ENCODE results near the gene CFHR2.
"Not testable (repeated sequence)": the region's sequence is repeated elsewhere in the genome, so short reads cannot be mapped to it uniquely, and the experiment has no call there.

Gene CFHR2

DNA sequence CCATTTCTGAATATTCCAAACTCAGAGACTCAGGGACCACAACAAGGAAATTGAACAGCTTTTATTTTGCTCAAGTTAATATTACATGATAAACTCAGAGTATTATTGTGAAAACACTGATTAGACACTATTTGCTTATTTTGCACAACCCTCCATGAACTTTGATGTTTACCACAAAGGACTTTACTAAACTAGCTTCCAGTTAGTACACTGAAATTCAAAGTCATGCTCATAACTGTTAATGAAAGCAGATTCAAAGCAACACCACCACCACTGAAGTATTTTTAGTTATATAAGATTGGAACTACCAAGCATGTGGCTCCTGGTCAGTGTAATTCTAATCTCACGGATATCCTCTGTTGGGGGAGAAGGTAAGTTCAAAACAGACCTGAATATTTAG lies at the start of gene CFHR2:
Gene CFHR2, plus strand, starts transcription at position 171 of the 400 bp plus-strand sequence. Its CDS starts 143 bp downstream, at position 314.
- not testable (repeated sequence) for DNase-seq (ENCODE audit: extremely low read depth in 1 of 2, low read depth in 1 of 2)

DNA sequence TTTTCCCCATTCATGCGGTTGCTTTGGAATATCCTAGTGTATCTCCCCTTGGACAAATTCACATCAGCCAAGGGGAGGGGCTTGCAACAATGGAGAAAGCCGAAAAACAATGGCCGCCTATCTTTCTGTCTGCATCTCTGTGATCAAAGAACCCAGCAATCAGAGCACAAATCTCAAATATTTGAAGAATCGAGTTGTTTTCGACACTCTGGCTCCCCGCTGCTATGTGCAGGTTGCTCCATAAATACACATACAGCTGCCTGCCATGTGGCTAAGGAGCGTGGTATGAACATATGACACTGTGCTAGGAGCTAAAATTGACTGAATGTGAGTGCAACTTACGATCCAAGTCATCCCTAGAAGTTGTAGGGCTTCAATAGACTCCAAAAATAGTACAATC lies 47.2 kb upstream of the CFHR2 start:
- no peak for DNase-seq (ENCODE audit: extremely low read depth in 1 of 2, low read depth in 1 of 2)

DNA sequence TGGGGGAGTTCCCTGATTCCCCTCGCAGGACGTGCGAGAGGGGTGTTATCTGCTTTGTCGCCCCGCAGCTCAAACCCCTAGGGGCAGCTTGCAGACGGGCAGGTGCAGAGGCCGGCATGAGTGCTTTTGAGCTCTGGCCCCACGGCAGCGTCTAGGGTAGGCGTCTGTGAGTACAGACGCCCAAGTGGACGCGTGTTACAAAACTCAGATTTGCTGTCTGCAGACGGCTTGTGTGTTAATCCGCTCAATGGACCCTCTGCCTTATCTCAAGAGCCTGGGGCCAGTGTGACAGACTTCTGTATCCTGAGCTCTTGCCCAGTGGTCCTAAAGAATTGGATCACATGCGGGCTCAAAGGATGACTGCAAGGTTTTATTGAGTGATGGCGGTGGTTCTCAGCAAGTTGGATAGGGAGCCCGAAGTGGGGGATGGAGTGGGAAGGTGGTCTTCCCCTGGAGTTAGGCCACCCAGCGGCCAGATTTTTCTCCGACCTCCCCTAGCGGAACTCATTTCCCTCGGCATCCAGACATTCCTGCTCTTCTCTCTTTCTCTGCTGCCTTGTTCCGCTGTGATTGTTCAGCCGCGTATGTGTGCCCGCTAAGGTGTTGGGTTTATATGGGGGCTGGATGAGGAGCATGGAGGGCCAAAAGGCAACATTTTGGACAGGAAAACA lies 46.2 kb upstream of the CFHR2 start:
- no peak for DNase-seq (ENCODE audit: extremely low read depth in 1 of 2, low read depth in 1 of 2)

DNA sequence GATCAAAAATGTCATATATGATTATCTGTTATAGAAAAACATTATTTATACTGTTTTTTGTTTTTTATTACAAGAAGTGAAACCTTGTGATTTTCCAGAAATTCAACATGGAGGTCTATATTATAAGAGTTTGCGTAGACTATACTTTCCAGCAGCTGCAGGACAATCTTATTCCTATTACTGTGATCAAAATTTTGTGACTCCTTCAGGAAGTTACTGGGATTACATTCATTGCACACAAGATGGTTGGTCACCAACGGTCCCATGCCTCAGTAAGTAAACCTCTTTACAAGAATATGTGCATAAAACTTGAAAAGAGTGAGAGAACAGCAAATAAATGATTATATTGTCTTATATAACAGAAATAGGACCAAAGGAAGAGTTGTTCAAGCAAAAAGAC lies 41.2 kb upstream of the CFHR2 start:
- no peak for DNase-seq (ENCODE audit: extremely low read depth in 1 of 2, low read depth in 1 of 2)

DNA sequence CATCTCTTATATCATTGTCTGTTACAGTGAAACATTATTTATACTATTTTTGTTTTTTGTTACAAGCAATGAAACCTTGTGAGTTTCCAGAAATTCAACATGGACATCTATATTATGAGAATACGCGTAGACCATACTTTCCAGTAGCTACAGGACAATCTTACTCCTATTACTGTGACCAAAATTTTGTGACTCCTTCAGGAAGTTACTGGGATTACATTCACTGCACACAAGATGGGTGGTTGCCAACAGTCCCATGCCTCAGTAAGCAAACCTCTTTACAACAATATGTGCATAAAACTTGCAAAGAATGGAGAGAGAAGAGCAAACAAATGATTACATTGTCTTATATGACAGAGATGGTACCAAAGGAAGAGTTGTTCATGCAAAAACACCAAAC lies 33.3 kb upstream of the CFHR2 start:
- no peak for DNase-seq (ENCODE audit: extremely low read depth in 1 of 2, low read depth in 1 of 2)

DNA sequence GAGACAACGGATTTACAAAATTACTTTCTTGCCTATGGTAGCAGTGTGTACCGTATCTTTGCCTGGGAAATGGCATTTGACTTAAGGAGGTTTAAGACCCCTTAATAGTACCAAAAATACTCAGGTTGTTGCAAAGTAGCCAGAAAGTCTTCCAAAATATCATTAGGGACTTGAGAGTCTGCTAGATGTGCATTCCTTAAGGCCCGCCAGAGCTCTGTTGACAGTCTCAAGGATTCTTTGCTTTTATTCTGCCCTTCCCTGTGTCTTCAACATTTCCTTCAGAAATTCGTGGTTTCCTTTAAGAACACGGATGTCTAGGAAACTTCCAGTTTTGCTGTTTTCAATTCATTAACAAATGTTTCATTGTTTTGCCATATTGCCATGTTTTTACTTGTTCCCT lies 31.3 kb upstream of the CFHR2 start:
- DNase-seq (ENCODE audit: extremely low read depth in 1 of 2, low read depth in 1 of 2): not testable (repeated sequence)

DNA sequence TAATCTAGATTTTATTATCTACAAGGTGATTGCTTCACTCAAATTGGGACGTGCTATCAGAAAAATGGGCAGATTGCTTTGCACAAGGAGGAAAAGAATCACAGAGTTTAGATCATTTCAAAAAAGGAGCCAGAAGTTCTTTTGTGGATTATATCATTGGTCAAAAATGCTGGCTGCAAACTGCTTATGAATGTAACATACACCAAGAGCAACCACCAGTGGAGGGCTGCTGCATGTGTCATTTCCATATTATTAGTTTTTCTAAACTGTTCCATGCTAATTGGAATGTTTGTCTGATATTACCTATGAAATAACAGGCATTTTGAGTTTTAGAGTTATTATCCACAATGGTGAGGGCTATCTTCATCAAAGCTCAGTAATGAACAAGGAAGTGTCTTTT lies 16.7 kb upstream of the CFHR2 start:
- DNase-seq (ENCODE audit: extremely low read depth in 1 of 2, low read depth in 1 of 2): not testable (repeated sequence)

DNA sequence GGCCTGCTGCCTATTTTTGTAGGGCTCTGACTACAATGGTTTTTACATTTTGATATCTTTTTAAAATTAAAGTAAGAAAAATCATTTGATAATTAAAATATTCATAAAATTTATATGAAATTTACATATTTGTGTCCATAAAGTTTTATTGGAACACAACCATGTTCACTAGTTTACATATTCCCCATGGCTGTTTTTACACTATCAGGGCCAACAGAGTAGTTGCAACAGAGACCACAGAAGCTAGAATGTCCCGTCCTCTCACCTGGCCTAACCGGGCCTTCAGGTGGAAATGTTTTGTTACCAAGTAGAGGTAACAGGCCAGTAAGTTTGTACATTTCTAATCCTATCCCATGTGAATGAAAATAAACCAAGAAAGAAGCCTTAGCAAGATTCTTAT lies 10.7 kb upstream of the CFHR2 start:
- DNase-seq (ENCODE audit: extremely low read depth in 1 of 2, low read depth in 1 of 2): not testable (repeated sequence)

DNA sequence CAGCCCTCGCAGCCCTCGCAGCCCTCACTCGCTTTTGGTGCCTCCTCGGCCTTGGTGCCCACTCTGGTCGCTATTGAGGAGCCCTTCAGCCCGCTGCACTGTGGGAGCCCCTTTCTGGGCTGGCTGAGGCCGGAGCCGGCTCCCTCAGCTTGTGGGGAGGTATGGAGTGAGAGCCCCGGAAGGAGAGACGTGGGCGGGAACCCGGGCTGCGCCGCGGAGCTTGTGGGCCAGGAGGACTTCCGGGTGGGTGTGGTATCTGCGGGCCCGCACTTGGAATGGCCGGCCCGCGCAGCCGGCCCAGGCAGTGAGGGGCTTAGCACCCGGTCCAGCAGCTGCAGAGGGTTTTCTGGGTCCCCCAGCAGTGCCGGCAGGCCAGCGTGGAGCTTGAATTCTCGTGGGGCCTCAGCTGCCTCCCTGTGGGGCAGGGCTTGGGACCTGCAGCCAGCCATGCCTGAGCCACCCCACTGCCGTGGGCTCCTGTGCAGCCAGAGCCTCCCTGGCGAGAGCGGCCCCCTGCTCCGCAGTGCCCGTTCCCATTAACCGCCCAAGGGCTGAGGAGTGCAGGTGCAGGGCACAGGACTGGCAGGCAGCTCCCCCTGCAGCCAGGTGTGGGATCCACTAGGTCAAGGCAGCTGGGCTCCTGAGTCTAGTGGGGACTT lies 9.9 kb upstream of the CFHR2 start:
- DNase-seq (ENCODE audit: extremely low read depth in 1 of 2, low read depth in 1 of 2): no peak

DNA sequence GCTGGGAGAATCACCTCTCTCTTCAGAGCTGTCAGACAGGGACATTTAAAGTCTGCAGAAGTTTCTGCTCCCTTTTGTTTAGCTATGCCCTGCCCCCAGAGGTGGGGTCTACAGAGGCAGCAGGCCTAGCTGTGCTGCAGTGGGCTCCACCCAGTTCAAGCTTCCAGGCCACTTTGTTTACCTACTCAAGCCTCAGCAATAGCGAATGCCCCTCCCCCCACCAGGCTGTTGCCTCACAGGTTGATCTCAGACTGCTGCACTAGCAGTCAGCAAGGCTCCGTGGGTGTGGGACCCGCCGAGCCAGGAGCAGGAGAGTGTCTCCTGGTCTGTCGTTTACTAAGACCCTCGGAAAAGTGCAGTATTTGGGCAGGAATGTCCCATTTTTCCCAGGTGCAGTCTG lies 2.1 kb upstream of the CFHR2 start:
- not testable (repeated sequence) for DNase-seq (ENCODE audit: extremely low read depth in 1 of 2, low read depth in 1 of 2)

DNA sequence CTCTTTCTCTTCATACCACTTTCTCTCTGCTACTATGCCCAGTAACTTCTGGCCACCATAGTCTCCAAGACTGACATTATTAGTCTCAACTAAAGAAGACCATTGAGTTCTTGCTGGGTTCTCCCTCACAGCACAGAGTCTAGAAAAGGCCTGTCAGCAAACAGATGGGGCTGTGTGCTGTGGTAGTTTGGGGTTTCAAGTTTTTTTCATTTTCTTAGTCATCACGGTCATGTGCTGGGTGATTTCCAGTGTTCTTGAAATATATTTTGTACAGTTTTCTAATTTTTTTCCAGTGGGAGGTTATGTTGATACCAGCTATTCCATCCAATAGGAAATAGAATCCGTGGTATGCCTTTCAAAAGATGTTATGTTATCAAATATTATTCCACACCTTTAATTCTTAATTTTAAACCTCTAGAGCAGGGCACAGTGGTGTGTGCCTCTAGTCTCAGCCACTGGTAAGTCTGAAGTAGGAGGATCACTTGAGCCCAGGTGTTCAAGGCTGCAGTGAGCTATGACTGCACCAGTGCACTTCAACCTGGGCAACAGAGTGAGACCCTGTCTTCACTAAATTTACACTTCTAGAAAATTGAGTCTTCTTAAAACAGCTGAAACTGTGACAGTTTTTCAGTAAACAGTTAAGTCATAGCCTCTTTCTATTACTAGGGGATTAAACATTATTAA lies 8.3 kb downstream of the CFHR2 start:
- DNase-seq (ENCODE audit: extremely low read depth in 1 of 2, low read depth in 1 of 2): no peak

DNA sequence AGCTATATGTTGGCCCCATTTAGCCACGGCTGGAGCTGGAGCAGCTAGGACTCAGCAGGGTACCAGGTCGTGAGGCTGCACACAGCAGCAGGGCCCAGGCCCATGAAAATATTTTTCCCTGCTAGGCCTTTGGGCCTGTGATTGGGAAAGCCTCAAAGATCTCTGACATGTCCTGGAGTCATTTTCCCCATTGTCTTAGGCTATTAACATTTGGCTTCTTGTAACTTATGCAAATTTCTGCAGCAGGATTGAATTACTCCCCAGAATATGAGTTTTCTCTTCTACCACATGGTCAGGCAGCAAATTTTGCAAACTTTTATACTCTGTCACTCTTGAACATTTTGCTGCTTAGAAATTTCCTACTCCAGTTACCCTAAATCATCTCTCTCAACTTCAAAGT lies 11.2 kb downstream of the CFHR2 start:
- DNase-seq (ENCODE audit: extremely low read depth in 1 of 2, low read depth in 1 of 2): no peak

DNA sequence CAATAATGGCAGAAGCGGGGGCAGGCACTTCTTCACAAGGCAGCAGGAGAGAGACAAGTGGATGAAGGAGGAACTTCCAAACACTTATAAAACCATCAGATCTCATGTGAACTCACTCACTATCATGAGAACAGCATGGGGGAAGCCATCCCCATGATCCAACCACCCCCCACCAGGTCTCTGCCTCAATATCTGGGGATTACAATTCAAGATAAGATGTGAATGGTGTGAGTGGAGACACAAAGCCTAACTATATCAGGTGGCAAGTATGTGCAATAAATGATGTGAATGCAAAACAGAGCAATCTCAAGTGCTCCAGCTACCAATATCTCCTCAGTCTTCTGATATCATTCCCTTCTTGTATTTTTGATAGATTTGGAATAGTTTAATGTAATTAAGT lies 12.4 kb downstream of the CFHR2 start:
- no peak for DNase-seq (ENCODE audit: extremely low read depth in 1 of 2, low read depth in 1 of 2)

DNA sequence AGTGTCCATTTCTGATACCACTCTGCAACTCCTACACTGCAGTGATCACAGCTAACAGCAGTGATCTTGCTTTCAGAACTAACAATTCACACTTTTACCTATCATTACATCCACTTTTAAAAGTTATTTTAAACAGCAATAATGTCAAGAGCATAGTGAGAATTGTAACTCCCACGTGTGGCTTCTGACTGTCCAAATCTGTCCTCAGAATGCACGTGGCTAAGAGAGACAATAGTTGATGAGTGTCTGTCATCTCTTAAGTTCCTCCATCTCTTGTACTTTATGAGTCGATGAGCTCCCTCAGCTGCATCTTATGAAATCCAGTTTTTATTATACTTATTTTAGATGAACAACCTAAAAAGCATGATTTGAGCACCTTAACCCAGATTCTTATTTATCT lies 17.3 kb downstream of the CFHR2 start:
- no peak for DNase-seq (ENCODE audit: extremely low read depth in 1 of 2, low read depth in 1 of 2)

DNA sequence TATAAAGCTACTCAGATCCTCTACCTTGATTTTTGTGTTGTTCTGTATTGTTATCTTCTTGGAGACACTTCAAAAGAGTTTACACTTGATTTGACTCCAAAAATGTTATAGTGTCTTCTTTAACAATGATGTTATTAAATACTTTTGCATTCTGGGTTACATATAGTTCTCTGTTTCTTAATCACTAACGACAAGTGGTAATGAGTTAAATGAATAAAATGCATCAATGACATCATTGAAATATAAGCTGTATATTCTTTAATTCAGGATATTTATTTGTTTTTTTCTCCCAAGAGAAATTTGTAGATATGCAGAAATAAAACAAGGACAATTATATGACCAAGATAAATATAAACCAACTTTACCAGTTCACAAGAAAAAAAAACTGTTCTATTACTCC lies 26.6 kb downstream of the CFHR2 start:
- no peak for DNase-seq (ENCODE audit: extremely low read depth in 1 of 2, low read depth in 1 of 2)

DNA sequence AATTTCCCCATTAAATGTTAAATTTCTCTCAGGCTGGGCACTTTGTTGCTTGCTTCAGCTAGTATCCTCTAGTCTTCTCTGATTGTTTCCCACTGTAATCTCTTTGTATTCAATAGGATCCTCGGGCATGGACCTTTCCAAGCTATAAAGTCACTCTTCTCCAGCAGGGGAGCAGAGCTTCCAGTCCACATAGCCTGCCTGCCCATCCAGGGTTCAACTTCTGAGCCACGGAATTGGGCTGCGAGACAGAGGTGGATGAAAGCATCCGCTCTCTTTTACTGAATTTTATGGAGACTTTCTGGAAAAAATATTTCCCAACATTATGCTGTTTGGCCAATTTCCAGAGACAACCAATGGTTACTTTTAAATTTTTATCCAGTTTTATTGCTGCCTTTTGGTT lies 32.7 kb downstream of the CFHR2 start:
- no peak for DNase-seq (ENCODE audit: extremely low read depth in 1 of 2, low read depth in 1 of 2)

DNA sequence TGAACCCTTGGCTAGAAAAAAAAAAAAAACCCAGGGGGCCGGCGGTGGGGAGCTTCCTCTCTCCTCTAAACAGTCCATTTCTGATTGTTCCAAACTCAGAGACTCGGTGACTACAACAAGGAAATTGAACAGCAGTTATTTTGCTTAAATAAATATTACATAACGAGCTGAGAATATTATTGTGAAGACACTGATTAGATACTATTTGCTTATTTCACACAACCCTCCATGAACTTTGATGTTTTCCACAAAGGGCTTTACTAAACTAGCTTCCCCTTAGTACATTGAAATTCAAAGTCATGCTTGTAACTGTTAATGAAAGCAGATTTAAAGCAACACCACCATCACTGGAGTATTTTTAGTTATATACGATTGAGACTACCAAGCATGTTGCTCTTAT lies 33.7 kb downstream of the CFHR2 start, which contains the start of gene CFHR5:
Gene CFHR5, plus strand, starts transcription at position 279 of the 400 bp plus-strand sequence. Its CDS starts 109 bp downstream, at position 388.
- DNase-seq (ENCODE audit: extremely low read depth in 1 of 2, low read depth in 1 of 2): no peak

DNA sequence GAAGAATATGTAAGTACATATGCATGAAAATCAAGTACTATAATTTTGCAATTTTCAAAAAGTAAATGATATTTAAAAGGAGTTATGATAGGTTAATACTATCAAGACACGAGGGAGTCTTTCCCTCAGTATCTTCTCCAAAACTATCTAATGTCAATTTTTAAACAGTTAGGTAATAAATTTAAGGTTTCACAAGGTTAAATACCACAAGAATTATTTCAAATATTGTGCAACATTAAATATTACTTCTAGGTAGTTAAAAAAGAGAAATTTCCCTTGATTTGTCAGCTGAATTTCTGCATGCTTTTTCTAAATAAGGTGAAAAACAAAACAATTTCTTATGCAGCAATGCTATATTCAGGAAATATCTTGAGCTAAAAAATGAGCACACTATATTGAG lies 37.3 kb downstream of the CFHR2 start:
- DNase-seq (ENCODE audit: extremely low read depth in 1 of 2, low read depth in 1 of 2): no peak

DNA sequence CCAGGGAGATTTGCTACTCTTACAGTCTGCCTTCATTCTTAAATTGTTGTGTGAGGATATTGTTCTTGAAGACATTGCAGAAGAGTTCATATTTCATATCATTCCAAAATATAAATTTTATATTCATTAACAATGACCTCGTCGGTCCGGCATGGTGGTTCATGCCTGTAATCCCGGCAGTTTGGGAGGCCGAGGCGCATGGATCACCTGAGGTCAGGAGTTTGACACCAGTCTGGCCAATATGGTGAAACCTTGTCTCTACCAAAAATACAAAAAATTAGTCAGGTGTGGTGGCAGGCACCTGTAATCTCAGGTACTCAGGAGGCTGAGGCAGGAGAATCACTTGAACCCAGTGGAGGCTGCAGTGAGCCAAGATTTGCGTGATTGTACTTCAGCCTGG lies 38.7 kb downstream of the CFHR2 start:
- not testable (repeated sequence) for DNase-seq (ENCODE audit: extremely low read depth in 1 of 2, low read depth in 1 of 2)

DNA sequence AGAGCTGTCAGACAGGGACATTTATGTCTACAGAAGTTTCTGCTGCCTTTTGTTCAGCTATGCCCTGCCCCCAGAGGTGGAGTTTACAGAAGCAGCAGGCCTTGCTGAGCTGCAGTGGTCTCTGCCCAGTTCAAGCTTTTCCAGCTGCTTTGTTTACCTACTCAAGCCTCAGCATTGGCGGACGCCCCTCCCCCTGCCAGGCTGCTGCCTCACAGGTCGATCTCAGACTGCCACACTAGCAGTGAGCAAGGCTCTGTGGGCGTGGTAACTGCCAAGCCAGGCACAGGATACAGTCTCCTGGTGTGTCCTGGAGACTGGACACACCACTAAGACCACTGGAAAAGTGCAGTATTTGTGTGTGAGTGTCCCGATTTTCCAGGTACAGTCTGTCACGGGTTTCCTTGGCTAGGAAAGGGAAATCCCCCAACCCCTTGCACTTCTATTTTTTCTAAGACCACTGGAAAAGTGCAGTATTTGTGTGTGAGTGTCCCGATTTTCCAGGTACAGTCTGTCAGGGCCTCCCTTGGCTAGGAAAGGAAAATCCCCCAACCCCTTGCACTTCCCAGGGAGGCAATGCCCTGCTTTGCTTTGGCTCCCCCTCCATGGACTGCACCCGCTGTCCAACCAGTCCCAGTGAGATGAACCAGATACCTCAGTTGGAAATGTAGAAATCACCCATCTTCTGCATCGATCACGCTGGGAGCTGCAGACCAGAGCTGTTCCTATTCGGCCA lies 48.5 kb downstream of the CFHR2 start:
- not testable (repeated sequence) for DNase-seq (ENCODE audit: extremely low read depth in 1 of 2, low read depth in 1 of 2)

DNA sequence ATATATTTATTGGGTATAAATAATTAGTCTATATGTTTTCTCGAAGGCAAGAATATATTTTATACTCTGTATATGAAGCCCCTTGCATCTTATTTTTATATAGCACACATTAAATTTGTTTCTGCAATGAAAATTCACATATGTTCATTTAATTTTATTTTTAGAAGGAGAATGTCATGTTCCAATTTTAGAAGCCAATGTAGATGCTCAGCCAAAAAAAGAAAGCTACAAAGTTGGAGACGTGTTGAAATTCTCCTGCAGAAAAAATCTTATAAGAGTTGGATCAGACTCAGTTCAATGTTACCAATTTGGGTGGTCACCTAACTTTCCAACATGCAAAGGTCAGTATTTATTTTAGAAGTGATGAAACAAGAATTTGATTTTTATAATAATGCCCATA lies 50.4 kb downstream of the CFHR2 start:
- DNase-seq (ENCODE audit: extremely low read depth in 1 of 2, low read depth in 1 of 2): no peak
